C4-2B (cell line): ENCODE data around the gene LGALS12.

Experiments used
- H3K27ac ChIP-seq: fragments of 450-650 bp; 2 replicates; pipeline ENCODE4 v1.5.1; 2017
- ZFX ChIP-seq: fragments of 450-650 bp; IDR thresholded peaks from 2 replicates; pipeline ENCODE4 v1.6.1; 2017
- TF ChIP-seq, protein P1 (sequence below): fragments of 450-650 bp; conservative IDR thresholded peaks from 2 replicates; pipeline ENCODE4 v1.5.1; 2017; ENCODE audit warnings: mild to moderate bottlenecking

LGALS12 gene

GRCh38 chr11:63554877-63555223 is 49.0 kb downstream of the LGALS12 start:
- no peak overlapping the region for H3K27ac ChIP-seq
- no peak for TF ChIP-seq ZFX
- TF ChIP-seq, protein P1, sequence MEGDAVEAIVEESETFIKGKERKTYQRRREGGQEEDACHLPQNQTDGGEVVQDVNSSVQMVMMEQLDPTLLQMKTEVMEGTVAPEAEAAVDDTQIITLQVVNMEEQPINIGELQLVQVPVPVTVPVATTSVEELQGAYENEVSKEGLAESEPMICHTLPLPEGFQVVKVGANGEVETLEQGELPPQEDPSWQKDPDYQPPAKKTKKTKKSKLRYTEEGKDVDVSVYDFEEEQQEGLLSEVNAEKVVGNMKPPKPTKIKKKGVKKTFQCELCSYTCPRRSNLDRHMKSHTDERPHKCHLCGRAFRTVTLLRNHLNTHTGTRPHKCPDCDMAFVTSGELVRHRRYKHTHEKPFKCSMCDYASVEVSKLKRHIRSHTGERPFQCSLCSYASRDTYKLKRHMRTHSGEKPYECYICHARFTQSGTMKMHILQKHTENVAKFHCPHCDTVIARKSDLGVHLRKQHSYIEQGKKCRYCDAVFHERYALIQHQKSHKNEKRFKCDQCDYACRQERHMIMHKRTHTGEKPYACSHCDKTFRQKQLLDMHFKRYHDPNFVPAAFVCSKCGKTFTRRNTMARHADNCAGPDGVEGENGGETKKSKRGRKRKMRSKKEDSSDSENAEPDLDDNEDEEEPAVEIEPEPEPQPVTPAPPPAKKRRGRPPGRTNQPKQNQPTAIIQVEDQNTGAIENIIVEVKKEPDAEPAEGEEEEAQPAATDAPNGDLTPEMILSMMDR = no peak

DNA sequence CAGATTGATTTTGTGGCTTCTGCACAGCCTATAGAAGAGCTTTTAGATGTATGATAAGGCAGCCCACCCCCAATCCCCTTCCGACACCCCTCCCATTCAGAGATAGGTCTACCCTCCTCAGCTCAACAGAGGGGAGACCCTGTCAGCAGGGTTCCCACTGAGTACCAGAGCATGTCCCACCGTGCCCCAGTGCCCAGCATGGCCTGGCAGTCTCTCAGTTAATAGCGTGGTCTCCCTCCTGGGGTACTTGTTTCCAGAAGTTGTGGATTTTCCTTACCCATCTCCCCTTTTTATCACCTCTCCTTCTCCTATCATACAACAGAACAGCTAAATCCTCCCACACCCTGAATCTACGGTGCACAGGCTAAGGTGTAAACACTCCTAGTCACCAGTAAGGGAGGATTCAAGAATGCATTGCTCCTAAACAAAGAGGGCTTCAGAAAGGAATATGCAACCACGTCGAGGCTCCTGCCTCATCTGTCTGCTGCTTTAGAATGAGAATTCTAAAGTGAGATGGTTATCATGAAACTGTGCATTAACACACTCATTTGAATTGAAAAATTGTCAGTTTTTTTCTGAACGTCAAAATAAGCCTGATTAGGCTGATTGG is 50.6 kb downstream of the LGALS12 start:
- no peak overlapping the region for H3K27ac ChIP-seq
- TF ChIP-seq, protein P1 = no peak
- TF ChIP-seq ZFX = no peak

- TF ChIP-seq, protein P1 = no peak
- no peak for TF ChIP-seq ZFX
- H3K27ac ChIP-seq = no peak overlapping the region
Measured at GRCh38 chr11:63557570-63557969, 51.7 kb downstream of the LGALS12 start.

DNA sequence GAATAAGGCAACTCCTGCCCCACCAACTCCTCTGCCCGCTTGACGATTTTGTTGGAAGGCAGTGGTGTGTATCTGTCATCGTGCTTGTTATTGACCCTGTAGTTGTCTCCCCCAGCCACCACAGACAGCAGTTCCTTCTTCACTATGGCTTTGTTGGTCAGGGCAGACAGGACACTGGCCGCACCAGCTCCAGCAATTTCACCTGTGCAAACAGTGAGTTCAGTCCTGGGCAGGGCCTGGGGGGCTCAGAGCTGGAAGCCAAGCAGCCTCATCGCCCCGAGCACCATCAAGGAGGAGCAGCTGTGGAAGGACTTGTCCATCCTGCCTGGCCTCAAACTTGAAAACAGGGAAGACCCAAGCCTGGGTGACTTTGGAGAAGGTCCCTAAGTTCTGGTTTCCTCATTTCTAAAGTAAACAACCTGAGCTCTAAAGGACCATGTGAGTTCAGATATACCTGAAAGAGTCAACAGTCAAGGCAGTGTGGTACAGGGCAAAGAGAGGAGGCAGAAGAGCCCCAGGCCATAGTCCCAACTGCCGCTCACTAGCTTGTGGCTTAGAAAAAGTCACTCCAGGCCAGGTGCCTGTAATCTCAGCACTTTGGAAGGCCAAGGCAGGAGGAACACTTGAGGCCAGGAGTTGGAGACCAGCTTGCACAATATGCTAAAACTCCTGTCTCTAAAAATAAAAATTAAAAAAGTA is 52.7 kb downstream of the LGALS12 start:
- TF ChIP-seq, protein P1 = no peak
- TF ChIP-seq ZFX = no peak
- peak overlapping the region; percentile 3 for H3K27ac ChIP-seq

GRCh38 chr11:63560506-63561180 is 54.8 kb downstream of the LGALS12 start:
- TF ChIP-seq, protein P1 = no peak
- TF ChIP-seq ZFX = no peak
- H3K27ac ChIP-seq = no peak overlapping the region

DNA sequence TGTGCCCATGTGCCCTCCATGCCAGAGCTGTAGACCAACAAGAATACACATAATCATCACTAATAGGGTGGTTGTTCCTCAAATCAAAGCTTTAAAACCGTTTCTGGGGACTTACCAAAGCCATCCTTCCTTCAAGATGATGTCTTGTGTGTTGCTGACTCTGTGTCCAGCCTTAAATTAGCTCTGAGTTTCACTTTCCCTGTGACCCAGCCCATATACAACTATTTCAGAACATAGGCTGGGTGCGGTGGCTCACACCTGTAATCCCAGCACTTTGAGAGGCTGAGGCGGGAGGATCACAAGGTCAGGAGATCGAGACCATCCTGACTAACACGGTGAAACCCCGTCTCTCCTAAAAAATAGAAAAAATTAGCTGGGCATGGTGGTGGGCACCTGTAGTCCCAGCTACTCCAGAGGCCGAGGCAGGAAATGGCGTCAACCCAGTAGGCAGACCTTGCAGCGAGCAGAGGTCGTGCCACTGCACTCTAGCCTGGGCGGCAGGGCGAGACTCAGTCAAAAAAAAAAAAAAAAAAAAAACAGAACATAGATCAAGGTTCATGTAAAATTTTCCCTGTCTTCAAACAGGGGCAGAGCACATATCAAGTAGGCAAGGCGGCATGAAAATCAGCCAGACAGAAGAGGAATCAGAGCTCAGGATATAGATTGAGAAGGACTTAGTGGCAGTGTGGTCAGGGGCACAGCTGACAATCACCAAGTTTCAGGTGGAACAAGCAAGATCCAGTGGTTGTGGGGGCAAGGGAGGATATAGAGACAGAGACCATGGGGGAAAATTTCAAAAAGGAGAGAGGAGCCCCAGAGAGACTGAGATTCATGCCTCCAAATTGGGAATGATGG is 57.5 kb downstream of the LGALS12 start, which contains the start of gene PLAAT2:
Gene PLAAT2, minus strand, starts transcription at position 179 of the 855 bp plus-strand sequence. Its CDS starts 55 bp downstream, at position 124.
- no peak within 1 kb of the TSS for H3K27ac ChIP-seq
- TF ChIP-seq, protein P1 = no peak
- no peak for TF ChIP-seq ZFX
